Stimulated activated memory B cell treated with anti-CD40 and anti-IgM and Interleukin-4, amounts not matched to agents 10 μg/mL and 1 μg/mL and 100 μg/mL, for 72 hours (primary cell): ENCODE measurements around the gene TMEM26.

Source experiments
- ATAC-seq: fragments of 150-1000 bp; cut with Tn5 transposase; 2 replicates; pipeline ENCODE4 v1.10.0; 2021
- H3K27ac Mint-ChIP-seq: one replicate; pipeline ENCODE4 v1.8.0; 2022; ENCODE audit warnings: mild to moderate bottlenecking, mixed read lengths
- H3K27me3 Mint-ChIP-seq: one replicate; pipeline ENCODE4 v1.8.0; 2022; ENCODE audit warnings: mixed read lengths
- H3K36me3 Mint-ChIP-seq: one replicate; pipeline ENCODE4 v1.8.0; 2022; ENCODE audit warnings: mixed read lengths
- H3K4me1 Mint-ChIP-seq: one replicate; pipeline ENCODE4 v1.8.0; 2022; ENCODE audit warnings: mixed read lengths
- H3K4me3 Mint-ChIP-seq: one replicate; pipeline ENCODE4 v1.8.0; 2022; ENCODE audit warnings: mild to moderate bottlenecking, moderate library complexity, mixed read lengths
- H3K9me3 Mint-ChIP-seq: one replicate; pipeline ENCODE4 v1.8.0; 2022; ENCODE audit warnings: mixed read lengths

The TMEM26 gene

GRCh38 chr10:61452655-61453641 lies at the start of gene TMEM26:
Gene TMEM26 (minus strand): TSS chr10:61453381. CDS start chr10:61453081, 300 bp downstream.
- Mint-ChIP-seq H3K4me3 (peak within 1 kb of the TSS; percentile 33), H3K4me1 (peaks cover 17% of the 10 kb centered on the region), H3K9me3 (no peaks in the 10 kb centered on the region), H3K27ac (no peak within 1 kb of the TSS), H3K36me3 (no peaks in the 10 kb centered on the region), H3K27me3 (peaks cover 54% of the 10 kb centered on the region)
- ATAC-seq = no peak

- Mint-ChIP-seq H3K4me3 (no peak overlapping the region), H3K27me3 (no peaks in the 10 kb centered on the region), H3K4me1 (no peaks in the 10 kb centered on the region), H3K9me3 (no peaks in the 10 kb centered on the region), H3K27ac (no peak overlapping the region), H3K36me3 (no peaks in the 10 kb centered on the region)
- no peak for ATAC-seq
These were observed 47.3 kb upstream of the TMEM26 start for GRCh38 chr10:61500460-61500859.

GRCh38 chr10:61492364-61492995 lies 39.3 kb upstream of the TMEM26 start:
- Mint-ChIP-seq H3K27ac (no peak overlapping the region), H3K36me3 (no peaks in the 10 kb centered on the region), H3K9me3 (peaks cover 7% of the 10 kb centered on the region), H3K4me1 (no peaks in the 10 kb centered on the region), H3K4me3 (no peak overlapping the region), H3K27me3 (no peaks in the 10 kb centered on the region)
- ATAC-seq = no peak

GRCh38 chr10:61487506-61487905 lies 34.3 kb upstream of the TMEM26 start:
- Mint-ChIP-seq H3K27ac (no peak overlapping the region), H3K27me3 (peaks cover 9% of the 10 kb centered on the region), H3K4me1 (no peaks in the 10 kb centered on the region), H3K4me3 (no peak overlapping the region), H3K9me3 (peaks cover 7% of the 10 kb centered on the region), H3K36me3 (no peaks in the 10 kb centered on the region)
- no peak for ATAC-seq

- no peaks in the 10 kb centered on the region for H3K36me3 Mint-ChIP-seq
- no peak overlapping the region for H3K27ac Mint-ChIP-seq
- H3K4me1 Mint-ChIP-seq = no peaks in the 10 kb centered on the region
- H3K27me3 Mint-ChIP-seq = peaks cover 9% of the 10 kb centered on the region
- peaks cover 7% of the 10 kb centered on the region for H3K9me3 Mint-ChIP-seq
- no peak for ATAC-seq
- no peak overlapping the region for H3K4me3 Mint-ChIP-seq
These were observed 33.7 kb upstream of the TMEM26 start for GRCh38 chr10:61486738-61487396.

GRCh38 chr10:61486251-61486650 lies 33.1 kb upstream of the TMEM26 start:
- no peaks in the 10 kb centered on the region for H3K36me3 Mint-ChIP-seq
- no peak for ATAC-seq

GRCh38 chr10:61481597-61481996 lies 28.4 kb upstream of the TMEM26 start:
- no peak for ATAC-seq
- H3K4me1 Mint-ChIP-seq = no peaks in the 10 kb centered on the region
- H3K36me3 Mint-ChIP-seq = no peaks in the 10 kb centered on the region
- H3K27me3 Mint-ChIP-seq = peaks cover 19% of the 10 kb centered on the region
- no peaks in the 10 kb centered on the region for H3K9me3 Mint-ChIP-seq
- H3K4me3 Mint-ChIP-seq = no peak overlapping the region
- no peak overlapping the region for H3K27ac Mint-ChIP-seq

More at GRCh38 chr10:61486251-61486650, 33.1 kb upstream of the TMEM26 start:
- peaks cover 6% of the 10 kb centered on the region for H3K9me3 Mint-ChIP-seq
- no peaks in the 10 kb centered on the region for H3K4me1 Mint-ChIP-seq
- no peak overlapping the region for H3K4me3 Mint-ChIP-seq
- no peak overlapping the region for H3K27ac Mint-ChIP-seq
- H3K27me3 Mint-ChIP-seq = peaks cover 9% of the 10 kb centered on the region

GRCh38 chr10:61480208-61480607 lies 27.0 kb upstream of the TMEM26 start:
- no peak overlapping the region for H3K27ac Mint-ChIP-seq
- H3K9me3 Mint-ChIP-seq = no peaks in the 10 kb centered on the region
- H3K4me3 Mint-ChIP-seq = no peak overlapping the region
- no peaks in the 10 kb centered on the region for H3K36me3 Mint-ChIP-seq
- H3K4me1 Mint-ChIP-seq = no peaks in the 10 kb centered on the region
- ATAC-seq = no peak
- peaks cover 19% of the 10 kb centered on the region for H3K27me3 Mint-ChIP-seq

GRCh38 chr10:61478621-61479312 lies 25.6 kb upstream of the TMEM26 start:
- peaks cover 30% of the 10 kb centered on the region for H3K27me3 Mint-ChIP-seq
- H3K4me3 Mint-ChIP-seq = no peak overlapping the region
- H3K27ac Mint-ChIP-seq = no peak overlapping the region
- no peak for ATAC-seq
- H3K36me3 Mint-ChIP-seq = no peaks in the 10 kb centered on the region
- no peaks in the 10 kb centered on the region for H3K4me1 Mint-ChIP-seq
- no peaks in the 10 kb centered on the region for H3K9me3 Mint-ChIP-seq

GRCh38 chr10:61477451-61477850 lies 24.3 kb upstream of the TMEM26 start:
- Mint-ChIP-seq H3K27me3 (peaks cover 30% of the 10 kb centered on the region), H3K4me3 (no peak overlapping the region), H3K4me1 (no peaks in the 10 kb centered on the region), H3K27ac (no peak overlapping the region), H3K9me3 (no peaks in the 10 kb centered on the region), H3K36me3 (no peaks in the 10 kb centered on the region)
- no peak for ATAC-seq

GRCh38 chr10:61476529-61476928 lies 23.3 kb upstream of the TMEM26 start:
- ATAC-seq = no peak
- Mint-ChIP-seq H3K9me3 (no peaks in the 10 kb centered on the region), H3K4me1 (no peaks in the 10 kb centered on the region), H3K36me3 (no peaks in the 10 kb centered on the region), H3K4me3 (no peak overlapping the region), H3K27ac (no peak overlapping the region), H3K27me3 (peaks cover 31% of the 10 kb centered on the region)

GRCh38 chr10:61475449-61475873 lies 22.3 kb upstream of the TMEM26 start:
- Mint-ChIP-seq H3K36me3 (no peaks in the 10 kb centered on the region), H3K4me1 (no peaks in the 10 kb centered on the region), H3K27me3 (peaks cover 31% of the 10 kb centered on the region), H3K9me3 (no peaks in the 10 kb centered on the region), H3K4me3 (no peak overlapping the region), H3K27ac (no peak overlapping the region)
- ATAC-seq = no peak

GRCh38 chr10:61472090-61472674 lies 19.0 kb upstream of the TMEM26 start:
- Mint-ChIP-seq H3K4me3 (no peak overlapping the region), H3K27me3 (peaks cover 24% of the 10 kb centered on the region), H3K27ac (no peak overlapping the region), H3K4me1 (no peaks in the 10 kb centered on the region), H3K9me3 (no peaks in the 10 kb centered on the region), H3K36me3 (no peaks in the 10 kb centered on the region)
- no peak for ATAC-seq

- peaks cover 21% of the 10 kb centered on the region for H3K27me3 Mint-ChIP-seq
- H3K4me1 Mint-ChIP-seq = no peaks in the 10 kb centered on the region
- no peak for ATAC-seq
- H3K9me3 Mint-ChIP-seq = no peaks in the 10 kb centered on the region
- no peak overlapping the region for H3K4me3 Mint-ChIP-seq
- no peak overlapping the region for H3K27ac Mint-ChIP-seq
- H3K36me3 Mint-ChIP-seq = no peaks in the 10 kb centered on the region
These were observed 18.3 kb upstream of the TMEM26 start for GRCh38 chr10:61471491-61471890.
